ENCODE results near the gene ZNF778.

Gene ZNF778

GRCh38 chr16:89217388-89218191 is at the start of gene ZNF778:
Gene ZNF778 (plus strand): TSS chr16:89217703. CDS start chr16:89221128, 3,425 bp downstream.
- DNase-seq = peak; percentile 94

DNA sequence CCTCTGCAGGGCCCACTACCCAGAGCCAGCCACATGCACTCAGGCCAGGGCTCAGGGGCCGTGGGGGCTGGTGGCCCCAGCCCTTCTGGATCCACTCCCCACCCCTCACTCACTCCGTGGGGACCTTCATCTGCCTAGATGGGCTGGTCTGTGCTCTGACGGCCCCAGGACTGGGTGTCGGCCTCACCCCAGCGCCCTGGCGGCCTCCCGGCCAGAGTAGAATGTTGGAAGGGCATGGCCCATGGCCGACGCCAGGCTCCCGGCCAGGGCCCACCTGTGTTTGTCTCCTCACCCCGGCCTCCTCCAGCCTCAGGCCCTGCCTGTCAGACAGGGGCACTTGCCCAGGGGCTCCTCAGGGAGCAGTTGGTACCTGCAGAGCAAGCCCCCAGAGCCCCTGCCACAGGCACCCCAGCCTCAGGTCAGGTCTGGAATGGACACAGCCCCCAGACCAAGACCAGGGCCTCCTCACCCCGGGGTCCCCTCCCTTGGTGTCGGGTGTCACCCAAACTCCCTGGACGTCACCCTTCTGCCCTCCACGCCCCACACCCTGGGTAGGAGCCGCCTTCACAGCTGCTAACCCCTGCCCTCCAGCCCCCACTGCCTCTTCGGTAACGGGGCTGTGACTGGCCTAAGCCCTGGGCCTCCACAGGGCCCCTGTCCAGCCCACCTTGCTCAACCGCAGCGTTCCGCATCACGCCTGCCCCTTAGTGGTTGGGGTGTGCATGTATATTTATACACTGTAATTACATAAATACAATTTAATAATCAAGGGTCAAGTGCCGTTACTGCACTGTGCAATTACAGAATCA is 48.9 kb upstream of the ZNF778 start:
- no peak for DNase-seq

- no peak for DNase-seq
These were observed 47.7 kb upstream of the ZNF778 start for GRCh38 chr16:89169778-89170177.

DNA sequence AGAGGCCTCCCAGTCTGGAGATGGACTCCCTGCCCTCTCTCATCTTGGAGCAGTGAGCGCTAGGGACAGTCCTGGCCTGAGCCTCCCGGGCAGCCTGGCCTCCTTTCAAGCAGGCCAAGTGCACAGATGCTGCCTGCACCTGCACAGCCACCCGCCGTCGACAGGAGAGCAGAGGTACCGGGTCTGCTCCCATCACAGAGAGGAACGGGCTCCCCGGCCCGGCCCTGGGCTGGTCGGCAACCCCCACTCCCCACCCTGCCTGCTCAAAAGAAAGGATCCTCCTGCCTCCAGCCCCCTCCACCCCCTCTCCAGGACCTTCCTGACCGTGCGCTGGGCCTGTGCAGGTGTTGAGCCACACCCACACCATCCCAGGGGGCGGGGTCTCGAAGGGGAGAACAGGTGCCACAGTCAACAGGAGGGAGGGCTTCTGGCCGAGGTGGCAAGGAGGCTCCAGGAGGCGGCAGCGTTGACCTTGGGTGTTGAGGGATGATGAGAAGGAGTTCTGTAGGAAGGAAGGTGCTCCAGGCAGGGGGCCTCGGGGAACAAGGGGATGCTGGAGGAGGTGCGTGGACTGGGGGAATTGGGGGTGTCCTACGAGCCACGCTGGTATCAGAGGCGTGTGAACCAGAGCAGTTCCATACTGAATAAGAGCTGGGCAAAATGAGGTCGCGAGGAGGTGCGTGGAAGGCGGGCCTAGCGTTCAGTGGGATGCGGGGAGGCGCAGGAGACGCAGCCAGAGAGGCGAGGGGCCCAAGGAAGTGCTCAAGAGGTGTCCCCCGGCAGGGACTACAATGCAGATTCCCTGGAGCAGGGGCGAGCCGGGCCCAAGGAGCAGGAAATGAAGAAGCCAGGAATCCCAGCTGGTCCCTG is 46.9 kb upstream of the ZNF778 start:
- no peak for DNase-seq

- DNase-seq = peak; percentile 98
These were observed 46.0 kb upstream of the ZNF778 start, which contains the start of gene CDH15 for GRCh38 chr16:89171216-89172170. Gene CDH15 (plus strand): TSS chr16:89171748. CDS start chr16:89171832, 84 bp downstream.

DNA sequence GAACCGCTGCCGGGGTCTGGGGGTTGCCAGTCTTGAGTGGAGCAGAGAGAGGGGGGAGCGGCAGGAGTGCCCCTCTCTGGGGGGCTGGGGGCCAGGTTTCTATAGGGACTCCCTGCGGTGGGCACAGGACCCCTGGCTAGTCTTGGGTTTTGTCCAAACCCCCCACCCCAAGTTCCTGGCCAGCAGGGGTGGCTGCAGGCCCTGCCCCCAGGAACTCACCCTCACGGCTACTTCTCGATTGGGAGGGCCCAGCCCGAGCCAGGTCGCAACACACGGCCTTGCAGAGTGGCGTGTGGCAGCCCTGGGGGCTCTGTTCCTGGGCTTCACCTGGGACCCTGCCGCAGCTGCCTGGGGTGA is 45.4 kb upstream of the ZNF778 start:
- no peak for DNase-seq

GRCh38 chr16:89172528-89173173 is 44.9 kb upstream of the ZNF778 start:
- DNase-seq = no peak

DNA sequence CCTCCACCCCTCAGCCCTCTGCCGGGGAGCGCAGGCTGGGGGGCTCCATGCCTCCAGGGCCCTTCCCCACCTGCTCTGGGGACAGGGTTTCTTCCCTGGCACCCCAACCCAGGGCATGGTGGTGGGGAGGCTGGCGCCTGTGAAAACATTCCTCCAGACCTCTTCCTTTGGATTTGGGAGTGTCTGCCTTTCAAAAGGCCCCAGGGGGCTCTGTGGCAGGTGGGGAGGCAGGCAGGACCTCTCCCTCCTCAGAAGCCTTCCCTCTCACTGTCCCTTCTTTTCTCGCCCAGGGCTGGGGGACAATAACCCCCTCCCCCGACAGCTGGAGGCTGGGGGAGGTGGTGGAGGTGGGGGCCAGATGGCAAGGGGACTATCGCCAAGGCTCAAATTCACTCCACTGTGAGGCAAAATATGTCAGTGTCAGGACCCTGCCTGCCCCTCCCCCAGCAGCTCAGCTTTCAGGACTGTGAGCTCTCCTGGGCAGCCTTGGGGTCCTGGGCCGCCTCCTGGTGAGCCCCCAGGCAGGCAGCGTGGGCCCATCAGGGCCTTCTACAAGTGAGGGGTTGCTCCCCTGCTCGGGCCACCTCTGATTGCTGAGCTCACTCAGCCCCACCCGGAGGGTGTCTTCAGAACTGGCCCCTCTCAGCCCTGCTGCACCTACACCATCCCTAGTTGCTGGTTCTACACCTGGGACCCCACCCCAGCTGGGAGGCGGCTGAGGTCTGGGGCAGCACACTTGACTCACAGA is 44.2 kb upstream of the ZNF778 start:
- DNase-seq = no peak

GRCh38 chr16:89174055-89174827 is 43.3 kb upstream of the ZNF778 start:
- no peak for DNase-seq

GRCh38 chr16:89174877-89175276 is 42.6 kb upstream of the ZNF778 start:
- no peak for DNase-seq

GRCh38 chr16:89175280-89176146 is 42.0 kb upstream of the ZNF778 start:
- no peak for DNase-seq

GRCh38 chr16:89176147-89176690 is 41.3 kb upstream of the ZNF778 start:
- no peak for DNase-seq

GRCh38 chr16:89176717-89177116 is 40.8 kb upstream of the ZNF778 start:
- DNase-seq = no peak

- DNase-seq = no peak
These were observed 40.0 kb upstream of the ZNF778 start for GRCh38 chr16:89177501-89177900.

DNA sequence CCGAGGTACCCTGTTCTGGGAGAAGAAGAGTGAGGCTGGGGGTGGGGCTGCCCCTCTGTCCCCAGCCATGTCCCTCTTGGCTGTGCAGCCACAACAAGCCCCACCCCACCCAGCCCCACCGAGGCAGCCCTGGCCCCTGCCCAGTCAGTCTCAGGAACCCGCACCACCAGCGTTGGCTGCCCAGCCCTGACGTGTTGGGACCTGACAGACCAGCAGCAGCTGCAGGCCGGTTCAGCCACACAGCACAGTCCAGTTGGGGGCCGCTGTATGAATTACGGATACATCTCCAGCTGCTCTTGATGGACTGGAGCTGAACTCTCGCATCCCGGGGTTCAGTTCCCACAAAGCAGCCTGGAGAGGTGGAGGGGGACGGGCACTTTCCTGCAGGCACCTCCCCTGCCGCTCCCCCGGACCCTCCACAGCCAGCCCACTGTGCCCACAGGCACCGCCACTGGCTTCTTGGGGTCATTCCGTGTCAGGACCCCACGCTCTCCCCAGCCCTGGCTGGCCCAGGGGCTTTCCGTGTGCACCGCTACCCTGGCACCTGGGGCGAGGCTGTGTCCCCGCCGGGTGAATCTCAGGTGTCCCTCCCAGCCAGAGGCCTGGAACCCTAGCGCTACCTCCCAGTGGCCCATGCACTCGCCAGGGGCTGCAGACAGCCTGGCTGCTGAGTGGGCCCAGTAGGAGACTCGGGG is 38.9 kb upstream of the ZNF778 start:
- DNase-seq = no peak

DNA sequence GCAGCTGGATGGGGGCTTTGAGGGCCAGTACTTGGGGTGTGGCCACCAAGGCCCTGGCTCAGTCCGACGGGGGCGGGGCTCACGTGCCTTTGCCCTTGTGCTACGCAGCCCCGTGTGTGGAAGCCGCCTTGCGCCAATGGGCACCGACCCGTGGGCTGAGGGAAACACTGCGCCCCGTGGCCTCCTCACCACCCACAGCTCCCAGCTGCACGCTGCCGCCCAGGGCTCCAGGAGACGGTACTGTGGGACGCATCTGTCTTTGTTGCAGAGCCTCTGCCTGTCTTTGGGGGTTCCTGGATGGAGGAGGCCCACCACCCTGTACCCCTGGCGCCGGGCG is 38.4 kb upstream of the ZNF778 start:
- no peak for DNase-seq

DNA sequence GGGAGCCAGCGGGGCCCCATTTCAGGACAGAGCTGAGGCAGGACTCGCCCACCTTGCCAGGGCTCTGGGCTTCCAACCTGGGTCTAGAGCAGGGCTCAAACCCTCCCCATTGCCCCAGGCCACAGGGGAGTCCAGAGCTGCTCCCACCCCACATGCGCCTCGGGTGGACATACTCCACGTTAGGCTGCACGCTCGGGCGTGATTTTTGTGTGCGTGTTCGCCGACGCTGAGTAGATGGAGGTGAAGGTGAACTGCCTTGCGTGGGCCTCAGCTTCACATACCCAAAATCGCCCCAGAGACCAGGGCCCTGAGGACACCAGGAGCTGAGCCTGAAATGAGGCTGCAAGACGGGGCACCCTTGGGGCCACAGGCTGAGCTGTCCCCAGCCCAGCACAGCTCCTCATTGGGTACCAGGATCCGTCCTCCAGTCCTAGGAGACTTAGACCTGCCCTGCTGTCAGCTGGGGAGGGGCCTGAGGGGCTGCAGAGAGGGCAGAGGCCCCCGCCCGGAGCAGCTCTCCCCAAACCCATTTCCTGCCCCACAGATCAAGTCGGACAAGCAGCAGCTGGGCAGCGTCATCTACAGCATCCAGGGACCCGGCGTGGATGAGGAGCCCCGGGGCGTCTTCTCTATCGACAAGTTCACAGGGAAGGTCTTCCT is 37.7 kb upstream of the ZNF778 start:
- DNase-seq = no peak
